ENCODE results near the gene PLEKHN1. TPM values are rescaled to one million over a fixed set of nuclear protein-coding genes. Genes with fewer than 3 reads are reported as not detected.

The PLEKHN1 gene
- total RNA-seq, 1 donor from 2014 or later = 1.1 TPM

DNA sequence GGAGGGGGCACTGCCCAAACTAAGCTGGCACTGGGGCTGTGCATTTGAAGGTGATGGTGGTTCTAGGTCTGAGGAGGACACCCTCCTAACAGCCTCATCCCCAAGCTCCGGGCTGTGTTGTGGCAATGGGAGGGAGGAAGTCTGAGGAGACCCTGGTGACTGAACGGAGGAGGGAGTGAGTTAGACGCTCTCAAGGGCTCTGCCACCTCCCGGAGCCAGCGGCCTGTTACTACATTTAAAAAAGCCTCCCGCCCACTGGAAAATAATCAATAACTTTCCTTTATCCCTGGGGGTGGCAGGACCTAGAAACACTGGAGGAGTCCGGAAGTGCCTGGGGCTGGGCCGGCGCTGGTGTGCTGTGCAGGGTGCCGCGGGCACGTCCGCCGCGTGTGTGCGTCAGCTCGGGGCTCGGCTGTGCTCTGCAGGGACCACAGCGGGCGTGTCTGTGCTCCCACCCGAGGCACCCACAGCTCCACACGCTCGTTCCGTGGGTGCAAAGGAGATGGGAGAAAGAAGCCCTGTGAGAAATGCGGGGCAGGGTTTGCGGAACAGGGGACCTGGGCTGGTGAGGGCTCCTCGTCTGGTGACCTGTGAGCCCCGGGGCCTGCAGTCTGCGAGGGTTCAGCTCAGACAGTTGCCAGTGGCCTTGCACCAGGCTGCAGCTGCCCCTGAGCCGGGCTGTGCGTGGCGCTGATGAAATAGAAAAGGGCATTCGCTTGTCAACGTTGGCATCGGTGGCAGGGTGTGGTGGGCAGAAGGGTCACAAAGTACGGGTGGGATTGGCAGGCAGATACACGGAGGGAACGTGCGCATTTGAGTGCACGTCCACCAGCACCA lies 37.2 kb upstream of the PLEKHN1 start:
- Mint-ChIP-seq H3K4me1 (ENCODE audit: low read depth) (peaks cover 1% of the 10 kb centered on the region), H3K9me3 (ENCODE audit: low read depth) (no peaks in the 10 kb centered on the region), H3K27ac (no peak overlapping the region), H3K36me3 (ENCODE audit: insufficient read depth) (no peaks in the 10 kb centered on the region), H3K27me3 (peaks cover 61% of the 10 kb centered on the region), H3K4me3 (ENCODE audit: low read depth) (no peak overlapping the region)
- TF ChIP-seq, protein P1, sequence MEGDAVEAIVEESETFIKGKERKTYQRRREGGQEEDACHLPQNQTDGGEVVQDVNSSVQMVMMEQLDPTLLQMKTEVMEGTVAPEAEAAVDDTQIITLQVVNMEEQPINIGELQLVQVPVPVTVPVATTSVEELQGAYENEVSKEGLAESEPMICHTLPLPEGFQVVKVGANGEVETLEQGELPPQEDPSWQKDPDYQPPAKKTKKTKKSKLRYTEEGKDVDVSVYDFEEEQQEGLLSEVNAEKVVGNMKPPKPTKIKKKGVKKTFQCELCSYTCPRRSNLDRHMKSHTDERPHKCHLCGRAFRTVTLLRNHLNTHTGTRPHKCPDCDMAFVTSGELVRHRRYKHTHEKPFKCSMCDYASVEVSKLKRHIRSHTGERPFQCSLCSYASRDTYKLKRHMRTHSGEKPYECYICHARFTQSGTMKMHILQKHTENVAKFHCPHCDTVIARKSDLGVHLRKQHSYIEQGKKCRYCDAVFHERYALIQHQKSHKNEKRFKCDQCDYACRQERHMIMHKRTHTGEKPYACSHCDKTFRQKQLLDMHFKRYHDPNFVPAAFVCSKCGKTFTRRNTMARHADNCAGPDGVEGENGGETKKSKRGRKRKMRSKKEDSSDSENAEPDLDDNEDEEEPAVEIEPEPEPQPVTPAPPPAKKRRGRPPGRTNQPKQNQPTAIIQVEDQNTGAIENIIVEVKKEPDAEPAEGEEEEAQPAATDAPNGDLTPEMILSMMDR (IDR thresholded peaks at IDR 0.05; ENCODE audit: unreplicated experiment) = no peak
- DNase-seq (ENCODE audit: low spot score, unreplicated experiment) = no peak

DNA sequence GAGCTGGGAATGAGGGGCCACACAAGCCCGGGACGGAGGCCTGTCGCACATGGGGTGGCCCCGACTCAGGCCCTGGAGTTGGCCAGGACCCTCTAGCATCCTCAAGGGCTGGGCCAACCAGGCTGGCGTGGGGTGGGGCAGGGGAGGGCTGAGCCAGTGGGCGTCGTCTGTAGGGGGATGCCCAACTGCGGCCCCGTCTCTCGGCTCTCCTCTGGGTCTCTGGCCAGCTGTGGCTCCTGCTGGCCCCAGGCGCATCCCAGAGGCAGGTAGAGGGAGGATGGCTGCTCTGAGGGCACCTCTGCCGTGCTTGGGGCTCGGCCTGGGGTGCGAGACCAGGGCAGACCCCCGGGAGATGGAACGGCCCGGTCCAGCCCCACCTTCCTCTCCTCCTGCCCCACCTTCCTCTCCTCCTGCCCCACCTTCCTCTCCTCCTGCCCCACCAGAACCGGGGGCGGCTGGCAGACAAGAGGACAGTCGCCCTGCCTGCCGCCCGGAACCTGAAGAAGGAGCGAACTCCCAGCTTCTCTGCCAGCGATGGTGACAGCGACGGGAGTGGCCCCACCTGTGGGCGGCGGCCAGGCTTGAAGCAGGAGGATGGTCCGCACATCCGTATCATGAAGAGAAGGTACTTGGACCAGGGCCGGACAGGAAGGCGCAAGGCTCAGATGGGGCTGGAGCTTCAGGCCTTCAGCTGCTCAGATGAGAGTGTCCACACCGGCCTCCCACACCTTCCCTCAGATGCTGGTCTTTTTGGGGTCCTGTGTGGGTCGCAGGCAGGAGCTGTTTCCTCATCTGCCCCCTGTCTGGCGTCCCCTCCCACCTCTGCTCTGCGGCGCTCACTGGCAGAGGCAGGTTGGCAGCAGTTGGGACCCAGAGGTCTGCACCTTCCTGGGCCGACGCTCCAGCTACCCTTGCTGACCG lies 36.3 kb upstream of the PLEKHN1 start:
- no peaks in the 10 kb centered on the region for H3K36me3 Mint-ChIP-seq (ENCODE audit: insufficient read depth)
- no peak for DNase-seq (ENCODE audit: low spot score, unreplicated experiment)
- no peak overlapping the region for H3K27ac Mint-ChIP-seq
- TF ChIP-seq, protein P1 (IDR thresholded peaks at IDR 0.05; ENCODE audit: unreplicated experiment) = no peak
- H3K27me3 Mint-ChIP-seq = peaks cover 63% of the 10 kb centered on the region
- no peak overlapping the region for H3K4me3 Mint-ChIP-seq (ENCODE audit: low read depth)
- H3K9me3 Mint-ChIP-seq (ENCODE audit: low read depth) = no peaks in the 10 kb centered on the region
- H3K4me1 Mint-ChIP-seq (ENCODE audit: low read depth) = peaks cover 3% of the 10 kb centered on the region

DNA sequence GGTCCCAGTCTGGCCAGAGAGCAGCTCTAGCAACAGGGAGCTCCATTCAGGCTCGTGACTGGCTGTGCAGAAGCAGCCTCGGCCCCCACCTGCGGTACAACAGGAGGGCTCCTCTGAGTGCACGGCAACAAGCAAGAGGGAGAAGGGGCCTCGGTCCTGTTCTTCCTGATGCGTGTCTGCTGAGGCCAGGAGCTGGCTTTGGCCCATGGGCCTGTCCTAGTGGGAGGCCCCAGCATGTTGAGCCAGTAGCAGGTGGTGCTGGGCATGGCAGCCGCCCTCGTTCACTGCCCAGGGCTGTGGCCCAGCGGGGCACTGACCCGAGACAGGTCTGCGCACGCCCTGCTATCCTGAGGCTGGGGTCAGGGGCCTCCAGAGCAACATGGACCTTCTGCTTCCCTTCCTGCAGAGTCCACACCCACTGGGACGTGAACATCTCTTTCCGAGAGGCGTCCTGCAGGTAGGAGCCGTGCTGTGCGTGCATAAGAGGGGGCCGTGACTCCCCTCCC lies 35.6 kb upstream of the PLEKHN1 start:
- H3K27ac Mint-ChIP-seq = no peak overlapping the region
- TF ChIP-seq, protein P1 (IDR thresholded peaks at IDR 0.05; ENCODE audit: unreplicated experiment) = no peak
- peaks cover 6% of the 10 kb centered on the region for H3K4me1 Mint-ChIP-seq (ENCODE audit: low read depth)
- no peaks in the 10 kb centered on the region for H3K9me3 Mint-ChIP-seq (ENCODE audit: low read depth)
- no peak for DNase-seq (ENCODE audit: low spot score, unreplicated experiment)
- H3K36me3 Mint-ChIP-seq (ENCODE audit: insufficient read depth) = no peaks in the 10 kb centered on the region
- H3K4me3 Mint-ChIP-seq (ENCODE audit: low read depth) = no peak overlapping the region
- peaks cover 70% of the 10 kb centered on the region for H3K27me3 Mint-ChIP-seq

DNA sequence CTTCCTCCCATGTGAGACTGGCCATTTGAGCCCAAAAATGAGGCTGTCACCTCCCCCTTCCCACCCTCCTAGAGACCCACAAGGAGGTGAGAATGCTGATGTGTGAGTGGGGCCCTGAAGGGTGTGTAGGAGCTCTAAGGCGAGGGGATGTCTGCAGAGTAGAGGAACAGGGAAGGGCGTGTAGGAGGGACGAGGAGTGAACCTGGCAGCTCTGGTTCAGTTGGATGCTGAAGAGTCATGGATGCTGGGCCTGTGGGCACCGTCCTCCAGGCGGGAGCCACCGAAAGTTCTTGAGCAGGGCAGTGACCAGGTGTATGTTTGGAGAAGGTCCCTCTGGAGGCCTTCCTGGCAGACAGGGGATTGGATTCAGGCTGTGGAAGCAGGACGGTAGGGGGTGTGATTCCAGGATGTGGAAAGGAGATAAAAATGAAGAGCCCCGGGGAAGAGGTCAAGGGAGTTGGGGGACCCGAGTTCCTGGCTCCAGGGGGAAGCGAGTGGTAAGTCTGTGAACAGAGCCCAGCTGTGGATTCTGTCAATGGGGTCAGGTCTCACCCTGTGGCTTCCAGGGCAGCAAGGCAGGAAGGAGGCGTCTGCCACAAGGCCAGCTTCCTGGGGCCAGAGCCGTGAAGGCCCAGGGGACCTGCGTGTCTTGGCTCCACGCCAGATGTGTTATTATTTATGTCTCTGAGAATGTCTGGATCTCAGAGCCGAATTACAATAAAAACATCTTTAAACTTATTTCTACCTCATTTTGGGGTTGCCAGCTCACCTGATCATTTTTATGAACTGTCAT lies 34.7 kb upstream of the PLEKHN1 start:
- Mint-ChIP-seq H3K4me1 (ENCODE audit: low read depth) (peaks cover 5% of the 10 kb centered on the region), H3K4me3 (ENCODE audit: low read depth) (no peak overlapping the region), H3K9me3 (ENCODE audit: low read depth) (no peaks in the 10 kb centered on the region), H3K27ac (no peak overlapping the region), H3K27me3 (peaks cover 63% of the 10 kb centered on the region), H3K36me3 (ENCODE audit: insufficient read depth) (no peaks in the 10 kb centered on the region)
- DNase-seq (ENCODE audit: low spot score, unreplicated experiment) = no peak
- TF ChIP-seq, protein P1 (IDR thresholded peaks at IDR 0.05; ENCODE audit: unreplicated experiment) = no peak
